Adrenal gland (tissue), 5 donors: Measurements from ENCODE around the gene DOCK3.

Source experiments
- POLR2A ChIP-seq, 2 donors: fragments of 450-650 bp; IDR thresholded peaks; one replicate each; pipeline ENCODE4 v1.6.1; 2017; ENCODE audit warnings: antibody characterized with exemption in 2 of 2, mild to moderate bottlenecking in 2 of 2, moderate library complexity in 1 of 2
- TF ChIP-seq, protein P1 (sequence below), 6 experiments: fragments of 450-650 bp in 4 of 6; fragments of 200-600 bp in 2 of 6; sonication (generic) in 1 of 6; IDR thresholded peaks; 1 replicate in 5 of 6; 2 replicates in 1 of 6; pipeline versions ENCODE4 v1.5.1 to v1.8.0; 2016 to 2021; ENCODE audit warnings: antibody characterized with exemption in 6 of 6, mild to moderate bottlenecking in 2 of 6, moderate library complexity in 1 of 6
- donor health status: DM: no; HTN: no; CAD: no.

DNA sequence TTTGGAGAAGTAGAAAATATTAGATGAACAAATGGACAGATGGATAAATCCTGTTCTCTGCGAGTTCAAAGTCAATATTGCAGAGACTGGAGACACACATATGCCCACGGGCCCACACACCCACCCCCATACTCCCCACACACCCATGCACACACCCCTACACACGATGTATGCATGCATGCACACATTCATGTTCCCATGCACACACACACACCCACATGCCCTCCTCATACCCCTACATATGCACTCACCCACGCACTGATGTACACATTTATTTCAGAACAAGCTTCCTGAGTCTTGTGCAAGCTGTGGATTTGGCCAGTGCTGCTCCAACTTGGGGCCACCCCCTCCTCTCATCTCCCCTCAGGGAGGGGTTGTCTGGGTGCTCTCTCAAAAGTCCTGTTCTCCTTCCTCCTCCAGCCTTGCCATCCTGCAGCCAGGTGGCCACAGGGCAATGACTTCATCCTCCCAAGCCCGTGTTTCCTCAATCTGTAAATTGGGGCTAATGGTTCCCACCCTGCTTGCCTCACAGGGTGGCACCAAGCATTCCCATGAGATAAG is 41.4 kb upstream of the DOCK3 start:
- TF ChIP-seq, protein P1, sequence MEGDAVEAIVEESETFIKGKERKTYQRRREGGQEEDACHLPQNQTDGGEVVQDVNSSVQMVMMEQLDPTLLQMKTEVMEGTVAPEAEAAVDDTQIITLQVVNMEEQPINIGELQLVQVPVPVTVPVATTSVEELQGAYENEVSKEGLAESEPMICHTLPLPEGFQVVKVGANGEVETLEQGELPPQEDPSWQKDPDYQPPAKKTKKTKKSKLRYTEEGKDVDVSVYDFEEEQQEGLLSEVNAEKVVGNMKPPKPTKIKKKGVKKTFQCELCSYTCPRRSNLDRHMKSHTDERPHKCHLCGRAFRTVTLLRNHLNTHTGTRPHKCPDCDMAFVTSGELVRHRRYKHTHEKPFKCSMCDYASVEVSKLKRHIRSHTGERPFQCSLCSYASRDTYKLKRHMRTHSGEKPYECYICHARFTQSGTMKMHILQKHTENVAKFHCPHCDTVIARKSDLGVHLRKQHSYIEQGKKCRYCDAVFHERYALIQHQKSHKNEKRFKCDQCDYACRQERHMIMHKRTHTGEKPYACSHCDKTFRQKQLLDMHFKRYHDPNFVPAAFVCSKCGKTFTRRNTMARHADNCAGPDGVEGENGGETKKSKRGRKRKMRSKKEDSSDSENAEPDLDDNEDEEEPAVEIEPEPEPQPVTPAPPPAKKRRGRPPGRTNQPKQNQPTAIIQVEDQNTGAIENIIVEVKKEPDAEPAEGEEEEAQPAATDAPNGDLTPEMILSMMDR (IDR thresholded peaks at IDR 0.05) = no peak
- TF ChIP-seq POLR2A (IDR thresholded peaks at IDR 0.05) = no peak
